Hepatocyte (in vitro differentiated cells): ENCODE results near the gene CPE. TPM values are rescaled to one million over a fixed set of nuclear protein-coding genes. Genes with fewer than 3 reads are reported as not detected.

Source experiments
- DNase-seq: peaks from one replicate; pipeline ENCODE4 v3.0.0-alpha.2; 2016; ENCODE audit warnings: low spot score
- H2AFZ ChIP-seq: fragments of 200-600 bp; sonication (generic); 2 replicates; pipeline ENCODE4 v1.6.0; 2016; ENCODE audit warnings: antibody characterized with exemption, mild to moderate bottlenecking
- H3K27ac ChIP-seq: fragments of 200-600 bp; sonication (generic); 2 replicates; pipeline ENCODE4 v1.5.1; 2016; ENCODE audit warnings: mild to moderate bottlenecking
- H3K27me3 ChIP-seq: fragments of 200-600 bp; sonication (generic); 2 replicates; pipeline ENCODE4 v1.6.1; 2016
- H3K36me3 ChIP-seq: fragments of 200-600 bp; sonication (generic); replicated peaks from 2 replicates; pipeline ENCODE4 v1.5.1; 2016; ENCODE audit warnings: low read depth; ENCODE audit not compliant: insufficient read depth
- H3K4me1 ChIP-seq: fragments of 200-600 bp; sonication (generic); 2 replicates; pipeline ENCODE4 v1.5.1; 2016; ENCODE audit warnings: mild to moderate bottlenecking, moderate library complexity; ENCODE audit not compliant: insufficient read depth
- H3K4me2 ChIP-seq: fragments of 200-600 bp; sonication (generic); 2 replicates; pipeline ENCODE4 v1.6.0; 2016
- H3K4me3 ChIP-seq: fragments of 200-600 bp; sonication (generic); 2 replicates; pipeline ENCODE4 v1.5.1; 2016; ENCODE audit warnings: mild to moderate bottlenecking
- H3K79me2 ChIP-seq: fragments of 200-600 bp; sonication (generic); 2 replicates; pipeline ENCODE4 v1.6.0; 2017; ENCODE audit warnings: mild to moderate bottlenecking
- H3K9me2 ChIP-seq: fragments of 200-600 bp; sonication (generic); replicated peaks from 2 replicates; pipeline ENCODE4 v1.6.0; 2017; ENCODE audit warnings: mild to moderate bottlenecking; ENCODE audit not compliant: insufficient read depth
- H3K9me3 ChIP-seq: fragments of 200-600 bp; sonication (generic); 2 replicates; pipeline ENCODE4 v1.5.1; 2016; ENCODE audit warnings: low read depth, mild to moderate bottlenecking
- H4K20me1 ChIP-seq: fragments of 200-600 bp; sonication (generic); 2 replicates; pipeline ENCODE4 v1.6.0; 2016; ENCODE audit warnings: mild to moderate bottlenecking; ENCODE audit not compliant: insufficient read depth, poor library complexity, severe bottlenecking
- EZH2 ChIP-seq: fragments of 200-600 bp; sonication (generic); IDR thresholded peaks from 2 replicates; pipeline ENCODE4 v1.6.1; 2016; ENCODE audit warnings: antibody characterized with exemption, mild to moderate bottlenecking, borderline replicate concordance
- EZH2phosphoT487 ChIP-seq: fragments of 200-600 bp; sonication (generic); IDR thresholded peaks from one replicate; pipeline ENCODE4 v1.6.1; 2018; ENCODE audit warnings: antibody characterized with exemption, mild to moderate bottlenecking, low read depth, moderate library complexity; ENCODE audit not compliant: unreplicated experiment, severe bottlenecking
- WGBS: methylation state at CpG from one replicate; pipeline ENCODE4 v1.1.6; 2016; ENCODE audit warnings: low lambda C conversion rate; ENCODE audit errors: missing lambda C conversion rate; 5-methylcytosine and 5-hydroxymethylcytosine counted together
- polyA plus RNA-seq: library from polyadenylated mRNA; unstranded; fragments of >200 nt; fragmentation: Nextera tagmentation; extraction: Ambion mirVana; gene quantifications from 2 replicates; pipeline ENCODE4 v1.2.1, GENCODE V29; 2016
- total RNA-seq: library from RNA; depleted of rRNA; stranded (reverse); fragments of >200 nt; gene quantifications from 2 replicates; pipeline ENCODE4 v1.2.3, GENCODE V29; 2014
- TF ChIP-seq, protein P1 (sequence below): fragments of 200-600 bp; sonication (generic); IDR thresholded peaks from 2 replicates; pipeline ENCODE4 v1.5.1; 2016; ENCODE audit warnings: antibody characterized with exemption, mild to moderate bottlenecking; ENCODE audit not compliant: poor library complexity

CPE gene
- total and polyA plus RNA-seq, 2 experiments from 2014 or later = 66.4 to 106 TPM

DNA sequence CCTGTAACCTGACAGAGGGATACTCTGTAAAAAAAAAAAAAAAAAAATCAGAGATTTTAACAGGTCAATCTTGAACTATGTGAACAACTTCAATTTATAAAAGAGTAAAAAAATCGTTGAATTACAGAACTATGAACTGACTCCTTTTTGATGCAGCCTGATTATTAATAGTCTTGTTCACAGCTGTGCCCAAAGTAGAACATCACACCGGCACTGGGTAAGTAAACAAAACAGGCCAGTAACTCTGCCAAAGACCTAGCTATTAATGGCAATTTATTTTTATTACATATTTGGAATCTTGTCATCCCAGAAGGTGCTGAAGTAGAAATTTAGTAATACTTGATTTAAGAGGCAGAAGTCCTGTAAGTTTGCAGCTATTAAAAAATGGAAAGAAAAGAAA, 31.4 kb downstream of the CPE start:
- no peak for DNase-seq
- TF ChIP-seq, protein P1, sequence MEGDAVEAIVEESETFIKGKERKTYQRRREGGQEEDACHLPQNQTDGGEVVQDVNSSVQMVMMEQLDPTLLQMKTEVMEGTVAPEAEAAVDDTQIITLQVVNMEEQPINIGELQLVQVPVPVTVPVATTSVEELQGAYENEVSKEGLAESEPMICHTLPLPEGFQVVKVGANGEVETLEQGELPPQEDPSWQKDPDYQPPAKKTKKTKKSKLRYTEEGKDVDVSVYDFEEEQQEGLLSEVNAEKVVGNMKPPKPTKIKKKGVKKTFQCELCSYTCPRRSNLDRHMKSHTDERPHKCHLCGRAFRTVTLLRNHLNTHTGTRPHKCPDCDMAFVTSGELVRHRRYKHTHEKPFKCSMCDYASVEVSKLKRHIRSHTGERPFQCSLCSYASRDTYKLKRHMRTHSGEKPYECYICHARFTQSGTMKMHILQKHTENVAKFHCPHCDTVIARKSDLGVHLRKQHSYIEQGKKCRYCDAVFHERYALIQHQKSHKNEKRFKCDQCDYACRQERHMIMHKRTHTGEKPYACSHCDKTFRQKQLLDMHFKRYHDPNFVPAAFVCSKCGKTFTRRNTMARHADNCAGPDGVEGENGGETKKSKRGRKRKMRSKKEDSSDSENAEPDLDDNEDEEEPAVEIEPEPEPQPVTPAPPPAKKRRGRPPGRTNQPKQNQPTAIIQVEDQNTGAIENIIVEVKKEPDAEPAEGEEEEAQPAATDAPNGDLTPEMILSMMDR = no peak
- TF ChIP-seq EZH2phosphoT487 (no peak), EZH2 (no peak)

DNA sequence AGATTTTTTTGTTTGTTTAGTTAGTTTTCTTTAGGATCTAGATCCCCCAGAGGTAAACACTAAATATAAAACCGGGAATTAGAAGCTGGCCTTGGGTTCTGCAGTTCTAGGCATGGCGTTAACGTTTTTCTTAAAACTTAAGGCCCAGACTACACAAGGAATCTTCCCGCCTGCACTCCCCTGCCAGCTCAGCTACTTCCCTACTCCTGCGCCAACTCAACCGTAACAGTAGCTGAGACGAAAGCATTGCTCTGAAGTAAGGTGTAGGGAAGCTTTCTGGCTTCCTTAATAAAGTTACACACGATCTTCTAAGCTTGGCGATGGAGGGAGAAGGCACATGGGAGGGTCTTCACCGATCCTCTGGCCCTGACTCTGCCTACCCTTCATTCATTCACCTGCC, 37.1 kb downstream of the CPE start:
- Histone ChIP-seq H3K4me2 (no peak overlapping the region), H3K27me3 (no peaks in the 10 kb centered on the region), H4K20me1 (no peaks in the 10 kb centered on the region), H3K9me2 (no peaks in the 10 kb centered on the region), H3K9me3 (no peaks in the 10 kb centered on the region), H3K36me3 (no peaks in the 10 kb centered on the region), H3K79me2 (no peaks in the 10 kb centered on the region), H3K4me1 (no peaks in the 10 kb centered on the region), H2AFZ (no peak overlapping the region), H3K27ac (no peak overlapping the region), H3K4me3 (no peak overlapping the region)
- WGBS = 86% methylated on average over 10 of the region's 10 CpGs
- TF ChIP-seq, protein P1 = no peak
- TF ChIP-seq EZH2phosphoT487 = no peak
- TF ChIP-seq EZH2 = no peak
- no peak for DNase-seq

More for the DNA sequence above, 31.4 kb downstream of the CPE start:
- H3K4me2 ChIP-seq = no peak overlapping the region
- no peaks in the 10 kb centered on the region for H3K36me3 ChIP-seq
- no peaks in the 10 kb centered on the region for H3K79me2 ChIP-seq
- no peaks in the 10 kb centered on the region for H4K20me1 ChIP-seq
- H3K4me1 ChIP-seq = no peaks in the 10 kb centered on the region
- WGBS = 86% methylated on average over 2 of the region's 2 CpGs
- no peak overlapping the region for H3K27ac ChIP-seq
- no peak overlapping the region for H2AFZ ChIP-seq
- H3K27me3 ChIP-seq = no peaks in the 10 kb centered on the region
- H3K9me3 ChIP-seq = no peaks in the 10 kb centered on the region
- H3K4me3 ChIP-seq = no peak overlapping the region
- H3K9me2 ChIP-seq = no peaks in the 10 kb centered on the region

DNA sequence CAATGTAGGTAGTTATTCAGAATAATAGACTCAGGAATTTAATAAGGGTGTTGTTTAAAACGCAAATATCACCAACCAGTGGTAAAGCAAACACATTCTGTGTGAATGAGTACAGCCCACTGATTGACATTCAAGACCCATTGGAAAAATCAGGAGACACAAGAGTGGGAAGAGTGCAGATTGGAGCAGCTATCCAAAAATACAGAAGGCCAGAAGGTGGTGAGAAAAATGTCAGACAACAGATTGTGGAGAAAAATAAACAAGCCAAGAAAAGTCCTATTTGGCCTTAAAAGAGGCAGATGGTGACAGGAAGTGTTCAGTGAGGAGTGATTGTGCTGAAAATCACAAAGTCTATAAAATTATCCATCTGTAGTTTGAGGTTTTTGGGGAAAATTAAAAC, 39.3 kb downstream of the CPE start:
- 86% methylated on average over 1 of the region's 1 CpG for WGBS

More for the DNA sequence above, 39.3 kb downstream of the CPE start:
- Histone ChIP-seq H3K9me3 (no peaks in the 10 kb centered on the region), H4K20me1 (no peaks in the 10 kb centered on the region), H2AFZ (no peak overlapping the region), H3K4me3 (no peak overlapping the region), H3K27ac (no peak overlapping the region), H3K79me2 (no peaks in the 10 kb centered on the region), H3K36me3 (no peaks in the 10 kb centered on the region), H3K9me2 (no peaks in the 10 kb centered on the region), H3K4me2 (no peak overlapping the region), H3K4me1 (no peaks in the 10 kb centered on the region), H3K27me3 (no peaks in the 10 kb centered on the region)
- DNase-seq = no peak
- TF ChIP-seq, protein P1 = no peak
- TF ChIP-seq EZH2phosphoT487 = no peak
- no peak for TF ChIP-seq EZH2
